ENCODE results near the gene LZTS3.
"Not testable (repeated sequence)": the region's sequence is repeated elsewhere in the genome, so short reads cannot be mapped to it uniquely, and the experiment has no call there.

LZTS3 gene

GRCh38 chr20:3123542-3123941 lies 49.8 kb downstream of the LZTS3 start:
- Mint-ChIP-seq H3K4me1 (no peaks in the 10 kb centered on the region), H3K4me3 (peak overlapping the region; percentile 37), H3K9me3 (peaks cover 47% of the 10 kb centered on the region), H3K36me3 (ENCODE audit: low read depth) (peaks cover 77% of the 10 kb centered on the region), H3K27ac (no peak overlapping the region), H3K27me3 (ENCODE audit: low read depth, poor library complexity) (no peaks in the 10 kb centered on the region)
- DNase-seq = no peak
- no peak for TF ChIP-seq CTCF (IDR thresholded peaks at IDR 0.05)

- H3K27me3 Mint-ChIP-seq (ENCODE audit: low read depth, poor library complexity) = no peaks in the 10 kb centered on the region
- TF ChIP-seq CTCF (IDR thresholded peaks at IDR 0.05) = no peak
- no peak for DNase-seq
- H3K36me3 Mint-ChIP-seq (ENCODE audit: low read depth) = peaks cover 67% of the 10 kb centered on the region
- H3K4me3 Mint-ChIP-seq = no peak overlapping the region
- H3K9me3 Mint-ChIP-seq = peaks cover 41% of the 10 kb centered on the region
- no peak overlapping the region for H3K27ac Mint-ChIP-seq
- H3K4me1 Mint-ChIP-seq = no peaks in the 10 kb centered on the region
These were observed 51.3 kb downstream of the LZTS3 start for GRCh38 chr20:3121955-3122610.

GRCh38 chr20:3121271-3121911 lies 52.0 kb downstream of the LZTS3 start:
- DNase-seq = no peak
- H3K27ac Mint-ChIP-seq = peak overlapping the region; percentile 57
- no peak for TF ChIP-seq CTCF (IDR thresholded peaks at IDR 0.05)

GRCh38 chr20:3119044-3119443 lies 54.3 kb downstream of the LZTS3 start:
- no peak overlapping the region for H3K27ac Mint-ChIP-seq

More at GRCh38 chr20:3121271-3121911, 52.0 kb downstream of the LZTS3 start:
- no peaks in the 10 kb centered on the region for H3K4me1 Mint-ChIP-seq
- peaks cover 37% of the 10 kb centered on the region for H3K9me3 Mint-ChIP-seq
- H3K36me3 Mint-ChIP-seq (ENCODE audit: low read depth) = peaks cover 64% of the 10 kb centered on the region
- H3K4me3 Mint-ChIP-seq = no peak overlapping the region
- no peaks in the 10 kb centered on the region for H3K27me3 Mint-ChIP-seq (ENCODE audit: low read depth, poor library complexity)

GRCh38 chr20:3117839-3118379 lies 55.4 kb downstream of the LZTS3 start:
- TF ChIP-seq CTCF (IDR thresholded peaks at IDR 0.05) = peak; percentile 27
- H3K4me1 Mint-ChIP-seq = peaks cover 11% of the 10 kb centered on the region
- DNase-seq = peak; percentile 22
- H3K4me3 Mint-ChIP-seq; H3K9me3 Mint-ChIP-seq; H3K27me3 Mint-ChIP-seq (ENCODE audit: low read depth, poor library complexity); H3K27ac Mint-ChIP-seq: not testable (repeated sequence)
- peaks cover 52% of the 10 kb centered on the region for H3K36me3 Mint-ChIP-seq (ENCODE audit: low read depth)

More at GRCh38 chr20:3119044-3119443, 54.3 kb downstream of the LZTS3 start:
- Mint-ChIP-seq H3K4me3 (no peak overlapping the region), H3K4me1 (peaks cover 5% of the 10 kb centered on the region), H3K27me3 (ENCODE audit: low read depth, poor library complexity) (no peaks in the 10 kb centered on the region), H3K36me3 (ENCODE audit: low read depth) (peaks cover 53% of the 10 kb centered on the region), H3K9me3 (peaks cover 19% of the 10 kb centered on the region)
- DNase-seq = no peak
- TF ChIP-seq CTCF (IDR thresholded peaks at IDR 0.05) = no peak

All from nephron progenitor cell (in vitro differentiated cells).